ENCODE results near the gene NR3C2.
"Not testable (repeated sequence)": the region's sequence is repeated elsewhere in the genome, so short reads cannot be mapped to it uniquely, and the experiment has no call there.

Gene NR3C2

DNA sequence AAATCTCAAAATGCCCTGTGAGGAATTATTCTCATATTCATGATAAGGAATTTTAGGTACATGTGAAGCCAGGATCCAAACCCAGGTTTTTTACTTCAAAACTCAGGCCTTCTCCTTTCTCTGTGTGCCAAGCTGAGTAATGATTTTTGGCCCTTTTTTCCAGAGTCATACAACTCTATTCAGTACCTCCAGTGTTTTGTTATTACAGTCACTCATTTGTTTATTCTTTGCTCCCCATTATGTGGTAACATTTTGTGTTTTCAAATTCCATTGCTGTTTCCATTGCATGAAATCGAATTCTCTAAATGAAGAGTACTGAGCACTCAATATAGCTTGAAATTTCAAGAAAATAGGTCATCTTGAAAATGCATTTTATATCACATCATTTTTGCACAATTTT lies 315.4 kb downstream of the NR3C2 start:
- CTCF ChIA-PET = interaction anchor here (1.1 kb wide), 1 partner anchor 19 kb away, joined by 3 read pairs; no protein-coding TSS in a partner anchor
- no peak for DNase-seq (ENCODE audit: low read depth, low spot score)
- TF ChIP-seq, protein P1, sequence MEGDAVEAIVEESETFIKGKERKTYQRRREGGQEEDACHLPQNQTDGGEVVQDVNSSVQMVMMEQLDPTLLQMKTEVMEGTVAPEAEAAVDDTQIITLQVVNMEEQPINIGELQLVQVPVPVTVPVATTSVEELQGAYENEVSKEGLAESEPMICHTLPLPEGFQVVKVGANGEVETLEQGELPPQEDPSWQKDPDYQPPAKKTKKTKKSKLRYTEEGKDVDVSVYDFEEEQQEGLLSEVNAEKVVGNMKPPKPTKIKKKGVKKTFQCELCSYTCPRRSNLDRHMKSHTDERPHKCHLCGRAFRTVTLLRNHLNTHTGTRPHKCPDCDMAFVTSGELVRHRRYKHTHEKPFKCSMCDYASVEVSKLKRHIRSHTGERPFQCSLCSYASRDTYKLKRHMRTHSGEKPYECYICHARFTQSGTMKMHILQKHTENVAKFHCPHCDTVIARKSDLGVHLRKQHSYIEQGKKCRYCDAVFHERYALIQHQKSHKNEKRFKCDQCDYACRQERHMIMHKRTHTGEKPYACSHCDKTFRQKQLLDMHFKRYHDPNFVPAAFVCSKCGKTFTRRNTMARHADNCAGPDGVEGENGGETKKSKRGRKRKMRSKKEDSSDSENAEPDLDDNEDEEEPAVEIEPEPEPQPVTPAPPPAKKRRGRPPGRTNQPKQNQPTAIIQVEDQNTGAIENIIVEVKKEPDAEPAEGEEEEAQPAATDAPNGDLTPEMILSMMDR (IDR thresholded peaks at IDR 0.05; ENCODE audit: insufficient read depth, low read length, missing control alignments) = no peak
- POLR2A ChIA-PET = no interaction called here
- no peak overlapping the region for H3K4me3 ChIP-seq (ENCODE audit: low read depth, low read length)

DNA sequence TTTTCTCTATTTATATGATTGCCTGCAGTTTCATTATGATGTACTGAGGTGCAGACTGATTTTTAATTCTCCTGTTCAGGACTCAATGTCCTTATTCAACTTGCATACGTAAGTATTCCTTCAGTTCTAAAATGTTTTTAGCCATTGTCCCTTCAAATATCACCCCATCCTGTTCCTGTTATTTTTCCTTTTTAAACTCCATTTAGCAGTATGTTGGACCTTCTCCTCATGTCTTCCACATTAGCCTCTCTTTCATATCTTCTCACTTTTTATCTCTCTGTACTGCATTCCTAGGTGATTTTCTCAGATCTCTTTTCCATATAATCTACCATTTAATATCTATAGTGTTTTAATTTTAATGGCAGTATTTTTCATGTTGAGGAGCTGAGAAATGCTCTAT lies 317.7 kb downstream of the NR3C2 start:
- TF ChIP-seq, protein P1 (IDR thresholded peaks at IDR 0.05; ENCODE audit: insufficient read depth, low read length, missing control alignments) = no peak
- CTCF ChIA-PET = no interaction called here
- H3K4me3 ChIP-seq (ENCODE audit: low read depth, low read length) = no peak overlapping the region
- POLR2A ChIA-PET = no interaction called here
- DNase-seq (ENCODE audit: low read depth, low spot score) = no peak

DNA sequence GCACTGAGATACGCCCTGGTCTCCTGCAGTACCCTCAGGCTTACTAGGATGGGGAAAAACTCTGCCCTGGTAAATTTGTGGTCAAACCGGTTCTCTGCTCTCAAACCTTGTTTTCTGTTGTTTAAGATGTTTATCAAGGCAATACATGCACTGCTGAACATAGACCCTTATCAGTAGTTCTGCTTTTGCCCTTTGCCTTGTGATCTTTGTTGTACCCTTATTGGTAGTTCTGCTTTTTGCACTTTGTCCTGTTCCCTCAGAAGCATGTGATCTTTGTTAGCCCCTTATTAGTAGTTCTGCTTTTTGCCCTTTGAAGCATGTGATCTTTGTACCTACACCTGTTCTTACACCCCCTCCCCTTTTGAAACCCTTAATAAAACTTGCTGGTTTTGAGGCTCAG lies 319.1 kb downstream of the NR3C2 start:
- POLR2A ChIA-PET; DNase-seq (ENCODE audit: low read depth, low spot score); H3K4me3 ChIP-seq (ENCODE audit: low read depth, low read length); CTCF ChIA-PET: not testable (repeated sequence)

DNA sequence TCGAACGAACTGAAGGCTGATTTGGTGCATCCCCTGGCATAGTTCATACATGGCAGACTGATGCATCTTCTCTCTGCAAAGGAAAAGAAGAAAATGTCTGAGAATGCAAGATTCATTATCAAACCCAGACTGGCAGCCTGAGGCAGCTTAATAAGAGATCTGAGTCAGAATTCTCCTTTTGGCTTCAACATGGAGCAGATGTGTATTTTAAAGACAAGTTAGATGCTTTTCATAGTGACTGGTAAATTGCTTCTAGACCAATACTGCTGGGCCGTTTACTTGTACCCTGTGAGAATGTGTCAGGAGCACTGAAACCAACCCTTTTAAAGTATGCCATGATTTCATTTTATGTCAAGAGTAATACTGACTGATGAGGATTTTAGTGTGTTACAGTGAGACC lies 322.0 kb downstream of the NR3C2 start:
- TF ChIP-seq, protein P1 (IDR thresholded peaks at IDR 0.05; ENCODE audit: insufficient read depth, low read length, missing control alignments) = no peak
- ChIA-PET CTCF (no interaction called here), POLR2A (no interaction called here)
- H3K4me3 ChIP-seq (ENCODE audit: low read depth, low read length) = no peak overlapping the region
- DNase-seq (ENCODE audit: low read depth, low spot score) = no peak

DNA sequence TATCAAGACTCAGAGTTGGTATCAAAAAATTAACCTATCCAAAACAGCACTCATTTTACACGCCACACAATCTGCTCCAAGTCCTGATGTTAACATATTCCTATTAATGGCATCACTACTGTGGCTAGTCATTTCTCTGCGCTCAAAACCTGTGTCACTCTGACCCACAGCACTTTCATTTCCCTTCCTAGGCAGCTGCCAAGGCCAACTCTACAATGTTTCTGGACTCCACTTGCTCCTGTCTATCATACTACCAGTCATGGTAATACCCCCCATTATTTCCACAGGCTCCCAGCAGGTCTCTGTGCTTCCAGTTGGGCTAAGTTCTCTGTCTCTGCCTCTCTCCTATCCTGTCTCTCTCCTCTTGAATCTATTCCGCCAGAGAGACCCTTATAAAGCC lies 323.6 kb downstream of the NR3C2 start:
- ChIA-PET POLR2A (no interaction called here), CTCF (no interaction called here)
- TF ChIP-seq, protein P1 (IDR thresholded peaks at IDR 0.05; ENCODE audit: insufficient read depth, low read length, missing control alignments) = no peak

DNA sequence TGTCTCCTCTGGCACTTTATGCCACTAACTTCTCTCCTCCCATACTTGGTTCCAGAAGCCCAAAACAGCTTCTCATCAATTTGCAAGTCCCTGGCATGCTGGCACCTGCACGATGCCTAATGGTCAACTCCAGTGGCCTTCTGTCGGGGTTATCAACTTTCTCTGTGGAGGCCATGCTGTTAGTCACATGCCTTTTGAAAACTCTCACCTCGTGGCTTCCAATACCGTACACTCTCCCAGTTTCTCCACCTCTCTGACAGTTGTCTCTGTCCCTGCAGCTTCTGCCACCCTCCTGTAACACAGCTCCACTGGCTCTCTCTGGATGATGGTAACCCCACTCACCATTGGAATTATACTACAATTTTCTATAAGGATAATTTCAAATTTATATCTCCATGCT lies 324.0 kb downstream of the NR3C2 start:
- H3K4me3 ChIP-seq (ENCODE audit: low read depth, low read length) = no peak overlapping the region
- DNase-seq (ENCODE audit: low read depth, low spot score) = no peak
- ChIA-PET CTCF (interaction anchor here (0.6 kb wide), 1 partner anchor 17 kb away, joined by 3 read pairs; no protein-coding TSS in a partner anchor), POLR2A (no interaction called here)
- TF ChIP-seq, protein P1 (IDR thresholded peaks at IDR 0.05; ENCODE audit: insufficient read depth, low read length, missing control alignments) = no peak

More for the DNA sequence above, 323.6 kb downstream of the NR3C2 start:
- H3K4me3 ChIP-seq (ENCODE audit: low read depth, low read length) = no peak overlapping the region
- DNase-seq (ENCODE audit: low read depth, low spot score) = no peak

DNA sequence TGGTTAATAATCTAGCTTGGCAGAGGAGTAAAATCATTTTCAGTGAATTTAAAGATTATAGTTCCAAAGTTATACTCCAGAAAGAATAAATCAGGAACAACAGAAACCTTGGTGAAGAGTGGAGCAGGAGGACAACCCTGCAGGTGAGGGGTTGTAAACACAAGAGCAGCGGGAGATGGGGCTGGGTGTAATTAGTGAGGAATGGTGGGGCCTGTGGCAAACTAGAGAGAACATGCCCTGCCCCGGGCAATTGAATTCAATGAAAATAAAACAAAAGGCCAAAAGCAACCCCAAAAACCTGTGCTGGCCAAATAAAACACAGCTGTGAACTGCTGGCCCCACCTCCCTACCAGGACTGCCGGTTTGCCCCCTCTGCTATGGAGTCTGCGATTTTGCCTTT lies 325.2 kb downstream of the NR3C2 start:
- H3K4me3 ChIP-seq (ENCODE audit: low read depth, low read length) = no peak overlapping the region
- ChIA-PET CTCF (no interaction called here), POLR2A (no interaction called here)
- TF ChIP-seq, protein P1 (IDR thresholded peaks at IDR 0.05; ENCODE audit: insufficient read depth, low read length, missing control alignments) = no peak
- no peak for DNase-seq (ENCODE audit: low read depth, low spot score)
